Omental fat pad (tissue), 4 donors: ENCODE results near the gene TACC3. TPM values are rescaled to one million over a fixed set of nuclear protein-coding genes. Genes with fewer than 3 reads are reported as not detected.

Experiments used
- ATAC-seq: fragments of 150-250 bp; one replicate; pipeline ENCODE4 v1.9.1; 2016; ENCODE audit warnings: mild to moderate bottlenecking, moderate library complexity; ENCODE audit not compliant: low FRiP score
- DNase-seq: peaks from one replicate; pipeline ENCODE4 v3.0.0-alpha.2; 2019; ENCODE audit warnings: low spot score
- CTCF ChIP-seq, 3 donors: fragments of 450-650 bp; IDR thresholded peaks; one replicate each; pipeline ENCODE4 v1.5.1; 2016 to 2017; ENCODE audit warnings: antibody characterized with exemption in 3 of 3, mild to moderate bottlenecking in 3 of 3, moderate library complexity in 2 of 3
- total RNA-seq, 4 donors: library from RNA; depleted of rRNA; stranded (reverse); fragments of >200 nt; gene quantifications; one replicate each; pipeline ENCODE4 v1.1.0, GENCODE V29; 2016

The TACC3 gene
- total RNA-seq, 4 donors from 2014 or later = 6.0 to 25.7 (median 10.0) TPM

- ATAC-seq (no peak), DNase-seq (no peak)
- no peak for TF ChIP-seq CTCF (IDR thresholded peaks at IDR 0.05)
These were observed 47.2 kb downstream of the TACC3 start for GRCh38 chr4:1768367-1769034.

DNA sequence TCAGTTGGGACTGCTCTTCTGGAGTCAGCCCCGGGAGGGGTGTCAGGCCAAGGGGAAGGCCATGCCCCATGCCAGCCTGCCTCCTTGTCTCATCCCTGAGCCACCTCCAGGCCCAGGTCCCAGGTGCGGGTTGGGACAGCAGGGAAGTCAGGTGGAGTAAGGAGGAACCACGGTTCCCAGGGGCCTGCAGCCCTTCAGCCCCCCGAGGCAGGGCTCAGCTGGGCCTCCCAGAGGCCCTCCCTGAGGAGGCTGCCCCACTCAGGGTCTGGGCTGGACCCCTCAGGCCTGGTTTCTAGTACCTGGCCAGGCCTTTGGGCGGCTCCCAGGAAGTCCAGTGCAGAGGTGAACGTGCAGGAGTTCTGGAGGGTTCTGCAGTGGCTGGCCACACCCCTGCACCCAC, 48.4 kb downstream of the TACC3 start:
- DNase-seq (no peak), ATAC-seq (no peak)
- TF ChIP-seq CTCF (IDR thresholded peaks at IDR 0.05) = no peak

- ATAC-seq = no peak
- DNase-seq = no peak
- TF ChIP-seq CTCF (IDR thresholded peaks at IDR 0.05) = no peak
These were observed 48.9 kb downstream of the TACC3 start for GRCh38 chr4:1770245-1770644.

GRCh38 chr4:1770791-1771231, 49.5 kb downstream of the TACC3 start:
- TF ChIP-seq CTCF (IDR thresholded peaks at IDR 0.05) = no peak
- ATAC-seq = no peak
- DNase-seq = no peak

GRCh38 chr4:1771555-1772305, 50.4 kb downstream of the TACC3 start:
- no peak for TF ChIP-seq CTCF (IDR thresholded peaks at IDR 0.05)
- DNase-seq (no peak), ATAC-seq (no peak)

- no peak for TF ChIP-seq CTCF (IDR thresholded peaks at IDR 0.05)
- DNase-seq = no peak
- no peak for ATAC-seq
These were observed 51.7 kb downstream of the TACC3 start for GRCh38 chr4:1772853-1773538.
